Heart right ventricle (tissue), 16 donors: ENCODE results near the gene CCDC7. TPM values are rescaled to one million over a fixed set of nuclear protein-coding genes. Genes with fewer than 3 reads are reported as not detected.

Experiments used
- ATAC-seq, 8 donors: fragments of 200-7000 bp; cut with Tn5 transposase; one replicate each; pipeline ENCODE4 v1.9.1; 2020; ENCODE audit warnings: mild to moderate bottlenecking in 8 of 8, moderate library complexity in 8 of 8, moderate number of reproducible peaks in 1 of 8
- DNase-seq, 2 donors: peaks; one replicate each; pipeline ENCODE4 v3.0.0-alpha.2; 2020
- H3K27ac ChIP-seq, 10 donors: fragments of 200-600 bp; sonication (generic) in 2 of 10; one replicate each; pipeline versions ENCODE4 v1.5.0 to v1.8.0; 2020 to 2022; ENCODE audit warnings: mild to moderate bottlenecking in 3 of 10
- H3K27me3 ChIP-seq, 7 donors: fragments of 200-600 bp; one replicate each; pipeline ENCODE4 v1.8.0; 2021 to 2022; ENCODE audit warnings: mild to moderate bottlenecking in 2 of 7
- H3K36me3 ChIP-seq, 9 donors: fragments of 200-600 bp; sonication (generic) in 1 of 9; one replicate each; pipeline versions ENCODE4 v1.5.0 to v1.8.0; 2020 to 2022; ENCODE audit warnings: mild to moderate bottlenecking in 2 of 9
- H3K4me1 ChIP-seq, 9 donors: fragments of 200-600 bp; sonication (generic) in 1 of 9; one replicate each; pipeline versions ENCODE4 v1.5.0 to v1.8.0; 2020 to 2022; ENCODE audit warnings: mild to moderate bottlenecking in 4 of 9
- H3K4me3 ChIP-seq, 10 donors: fragments of 200-600 bp; sonication (generic) in 2 of 10; one replicate each; pipeline versions ENCODE4 v1.5.0 to v1.8.0; 2020 to 2022; ENCODE audit warnings: mild to moderate bottlenecking in 7 of 10, moderate library complexity in 2 of 10
- H3K9me3 ChIP-seq, 11 donors: fragments of 200-600 bp in 10 of 11; sonication (generic) in 2 of 11; one replicate each; pipeline versions ENCODE4 v1.5.0 to v1.8.0; 2013 to 2022; ENCODE audit warnings: mild to moderate bottlenecking in 2 of 11, control low read depth in 1 of 11, moderate library complexity in 1 of 11
- WGBS, 2 donors: extraction: QIAGEN DNeasy Blood & Tissue Kit; methylation state at CpG; one replicate each; pipeline ENCODE4 v1.1.7; 2013; ENCODE audit warnings: inconsistent platforms in 1 of 2; 5-methylcytosine and 5-hydroxymethylcytosine counted together
- intact Hi-C, 10 donors: fragments of 100-400 bp; cut with DNase I; formaldehyde crosslinking; loops; one replicate each; pipeline versions ENCODE4 v1.11.1 to v1.14.2; 2022
- polyA plus RNA-seq, 2 donors: library from polyadenylated mRNA; stranded (reverse); fragments of 200-250 nt; gene quantifications; one replicate each; pipeline ENCODE4 v1.2.3, GENCODE V29; 2013
- total RNA-seq, 10 donors: library from RNA; stranded (reverse); fragmentation: NEBNext Ultra II Directional in 3 of 10; extraction: Animal tissue kit (Norgen Biotek cat#: 25700) in 3 of 10; gene quantifications; one replicate each; pipeline versions ENCODE4 v1.2.1 to v1.2.4, GENCODE V29; 2021 to 2023
- TF ChIP-seq, protein P1 (sequence below), 9 donors: fragments of 200-600 bp; sonication (generic) in 2 of 9; IDR thresholded peaks; one replicate each; pipeline versions ENCODE4 v1.5.0 to v1.8.0; 2021 to 2022; ENCODE audit warnings: antibody characterized with exemption in 9 of 9, mild to moderate bottlenecking in 5 of 9, moderate library complexity in 1 of 9
- donor health status: Arrhythmogenic right ventricular cardiomyopathy.
- donor health status: ischemic (EF 13 %, LVEDD 7.1; RV severe dilation, severe dysfunction).
- donor health status: healthy with polysubstance abuse.
- donor health status: DM: no; HTN: yes; CAD: no.
- donor health status: DM: no; HTN: no; CAD: no.
- donor health status: ischemic (EF 25% LVEDD 6.9; RV normal size, moderate dysfunction).
- donor health status: ischemic (EF 25% LVEDD 5.7; RV mildly dilated, moderate dysfunction).
- donor health status: healthy.
- donor health status: DM: yes; HTN: yes; CAD: no.
- donor health status: Ischemic cardiomyopathy.
- donor health status: ischemic (EF 35%, LVEDD 5.7; RV mildly dilated, moderate dysfunction).
- donor health status: nonischemic (EF 11% LVEDD 7.7; RV severe dilation, severe dysfunction).
- donor health status: DM: yes; HTN: yes; CAD: no.
- donor health status: PGD.
- donor health status: ischemic (EF 29% LVEDD 5.4; RV normal size, mild dysfunction).
- donor health status: nonischemic (EF 23%, LVEDD 6.1; RV moderate dilation, normal function).

Gene CCDC7
- total and polyA plus RNA-seq, 12 donors, result 0.96 to 34.1 (median 20.4) TPM

DNA sequence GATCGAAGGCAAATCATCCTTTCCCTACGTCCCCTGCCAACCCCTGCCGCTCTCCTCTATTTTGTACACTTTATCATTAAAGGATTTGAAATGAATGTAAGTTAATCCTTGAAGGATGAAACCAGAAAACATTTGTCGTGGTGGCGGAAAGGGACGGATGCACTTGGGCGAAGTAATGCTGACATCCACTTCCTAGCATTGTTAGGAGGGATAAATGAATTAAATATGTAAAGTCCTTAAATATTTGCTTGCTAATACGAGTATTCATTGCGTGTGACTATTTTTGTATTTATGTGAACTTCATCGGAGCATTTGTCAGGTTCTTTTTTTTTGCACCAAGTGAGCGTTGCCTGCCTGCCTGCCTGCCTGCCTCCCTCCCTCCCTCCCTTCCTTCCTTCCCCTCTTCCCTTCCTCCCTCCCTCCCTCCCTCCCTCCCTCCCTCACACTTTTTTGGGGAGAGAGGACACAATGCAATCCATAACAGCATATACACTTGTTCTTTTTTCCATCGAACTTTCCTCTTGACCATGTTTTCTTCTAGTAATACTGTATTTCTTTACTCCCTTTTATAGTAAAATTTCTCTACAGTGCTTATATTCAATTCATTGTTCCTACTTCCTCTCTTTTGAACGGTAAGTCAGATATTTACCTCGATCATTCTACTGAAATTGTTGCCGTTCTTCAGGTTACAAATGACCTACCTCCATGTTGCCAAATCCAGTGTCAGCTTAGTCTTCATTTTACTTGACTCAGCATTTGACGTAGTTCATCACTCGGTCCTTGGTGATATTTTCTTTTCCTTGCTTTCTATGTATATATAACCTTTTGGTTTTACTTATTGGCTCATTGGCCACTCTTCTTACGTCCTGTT lies 831 bp downstream of the CCDC7 start:
- H3K9me3 ChIP-seq, result peaks cover 0 to 8% (median 0%) of the 10 kb centered on the region in 11 donors

DNA sequence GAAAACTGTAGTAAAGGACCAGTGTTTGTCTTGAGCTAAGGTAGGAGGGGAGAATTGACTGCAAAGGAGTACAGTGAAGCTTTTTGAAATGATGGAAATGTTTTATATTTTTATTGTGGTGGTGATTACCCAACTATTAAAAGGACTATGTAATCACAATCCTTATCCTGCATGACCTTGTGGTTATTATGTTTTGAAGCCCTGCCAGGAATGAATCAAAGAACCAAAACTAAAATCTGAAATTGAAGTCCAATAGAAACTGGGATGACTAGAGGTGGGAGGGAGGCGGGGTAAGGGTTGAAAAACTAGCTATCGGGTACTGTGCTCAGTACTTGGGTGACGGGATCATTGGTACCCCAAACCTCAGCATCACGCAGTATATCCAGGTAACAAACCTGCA lies 8.2 kb downstream of the CCDC7 start:
- no peak for DNase-seq
- TF ChIP-seq, protein P1, sequence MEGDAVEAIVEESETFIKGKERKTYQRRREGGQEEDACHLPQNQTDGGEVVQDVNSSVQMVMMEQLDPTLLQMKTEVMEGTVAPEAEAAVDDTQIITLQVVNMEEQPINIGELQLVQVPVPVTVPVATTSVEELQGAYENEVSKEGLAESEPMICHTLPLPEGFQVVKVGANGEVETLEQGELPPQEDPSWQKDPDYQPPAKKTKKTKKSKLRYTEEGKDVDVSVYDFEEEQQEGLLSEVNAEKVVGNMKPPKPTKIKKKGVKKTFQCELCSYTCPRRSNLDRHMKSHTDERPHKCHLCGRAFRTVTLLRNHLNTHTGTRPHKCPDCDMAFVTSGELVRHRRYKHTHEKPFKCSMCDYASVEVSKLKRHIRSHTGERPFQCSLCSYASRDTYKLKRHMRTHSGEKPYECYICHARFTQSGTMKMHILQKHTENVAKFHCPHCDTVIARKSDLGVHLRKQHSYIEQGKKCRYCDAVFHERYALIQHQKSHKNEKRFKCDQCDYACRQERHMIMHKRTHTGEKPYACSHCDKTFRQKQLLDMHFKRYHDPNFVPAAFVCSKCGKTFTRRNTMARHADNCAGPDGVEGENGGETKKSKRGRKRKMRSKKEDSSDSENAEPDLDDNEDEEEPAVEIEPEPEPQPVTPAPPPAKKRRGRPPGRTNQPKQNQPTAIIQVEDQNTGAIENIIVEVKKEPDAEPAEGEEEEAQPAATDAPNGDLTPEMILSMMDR (IDR thresholded peaks at IDR 0.05), result no peak
- Histone ChIP-seq H3K27me3 (no peaks in the 10 kb centered on the region), H3K4me3 (no peak overlapping the region), H3K9me3 (no peaks in the 10 kb centered on the region), H3K27ac (no peak overlapping the region), H3K4me1 (no peaks in the 10 kb centered on the region), H3K36me3 (peaks cover 0 to 72% (median 11%) of the 10 kb centered on the region in 9 donors)
- no peak for ATAC-seq
- intact Hi-C loops, result loop anchor here in 1 of 10 donors (10.0 kb wide), 1 partner anchor 189 kb away; no protein-coding TSS in a partner anchor
- WGBS, 2 donors, result 97 to 98% methylated on average over 4 of the region's 4 CpGs

More for the DNA sequence above, 831 bp downstream of the CCDC7 start:
- Histone ChIP-seq H3K27me3 (no peaks in the 10 kb centered on the region), H3K4me1 (peaks cover 0 to 19% (median 9%) of the 10 kb centered on the region in 9 donors), H3K4me3 (peak overlapping the region; percentile 56 to 85 (median 74)), H3K36me3 (peaks cover 0 to 6% (median 2%) of the 10 kb centered on the region in 9 donors), H3K27ac (peak overlapping the region; percentile 95 to 99 (median 98))
- TF ChIP-seq, protein P1 (IDR thresholded peaks at IDR 0.05), result no peak
- 6 to 15% methylated on average over 18 of the region's 18 CpGs for WGBS, 2 donors
- no peak for DNase-seq
- intact Hi-C loops, result loop anchor here in 9 of 10 donors (1.0 to 10.0 kb wide), 5 partner anchors 52 to 192 kb away; no protein-coding TSS in a partner anchor
- ATAC-seq, result peak; percentile 4 to 58 (median 38)

DNA sequence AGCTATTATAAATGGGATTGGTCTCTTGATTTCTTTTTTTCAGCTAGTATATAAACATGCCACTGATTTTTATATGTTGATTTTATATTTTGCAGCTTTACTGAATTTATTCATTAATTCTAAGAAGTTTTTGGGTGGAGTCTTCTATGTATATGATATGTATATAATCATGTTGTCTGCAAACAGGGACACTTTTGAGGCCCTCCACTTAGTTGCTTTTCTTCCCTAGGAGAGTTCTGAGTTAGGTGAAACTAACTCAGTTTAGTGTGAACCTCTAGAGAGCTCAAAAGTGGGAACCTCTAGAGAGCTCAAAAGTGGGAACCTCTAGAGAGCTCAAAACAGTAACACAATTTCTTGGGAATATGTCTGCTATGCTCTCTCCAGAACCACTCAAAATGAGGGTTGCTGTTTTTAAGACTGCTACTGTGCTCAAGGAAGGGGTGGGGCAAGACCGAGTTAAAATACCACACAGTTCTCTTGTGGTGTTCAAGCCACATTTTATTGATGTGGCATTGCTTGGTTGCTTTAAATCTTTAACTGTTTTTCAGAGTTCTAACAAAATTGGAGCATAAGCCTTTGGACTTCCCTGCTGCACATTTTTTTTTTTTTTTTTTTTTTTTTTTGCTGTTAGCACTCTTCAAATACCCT lies 13.2 kb downstream of the CCDC7 start:
- ATAC-seq, result no peak
- Histone ChIP-seq H3K27me3 (no peaks in the 10 kb centered on the region), H3K4me3 (no peak overlapping the region), H3K27ac (no peak overlapping the region), H3K36me3 (peaks cover 0 to 86% (median 6%) of the 10 kb centered on the region in 9 donors), H3K4me1 (no peaks in the 10 kb centered on the region), H3K9me3 (no peaks in the 10 kb centered on the region)
- TF ChIP-seq, protein P1 (IDR thresholded peaks at IDR 0.05), result no peak
- no peak for DNase-seq
- WGBS, 2 donors, result 92 to 94% methylated on average over 1 of the region's 1 CpG
- intact Hi-C loops, result loop anchor here in 1 of 10 donors (10.0 kb wide), 1 partner anchor 194 kb away; no protein-coding TSS in a partner anchor

DNA sequence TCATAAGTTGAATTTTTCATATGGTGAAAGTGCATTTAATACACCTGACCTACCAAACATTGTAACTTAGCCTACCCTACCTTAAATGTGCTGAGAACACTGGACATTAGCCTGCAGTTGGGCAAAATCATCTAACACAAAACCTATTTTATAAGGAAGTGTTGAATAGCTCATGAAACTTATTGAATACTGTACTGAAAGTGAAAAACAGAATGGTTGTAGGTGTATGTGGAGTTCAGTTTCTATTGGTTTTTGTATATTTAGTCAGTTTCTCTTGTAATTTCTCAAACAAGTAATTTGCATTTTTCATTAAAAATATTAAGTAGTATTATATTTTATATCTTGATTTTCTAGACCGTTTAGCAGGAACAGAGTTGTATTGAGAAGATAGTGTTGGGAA lies 15.3 kb downstream of the CCDC7 start:
- H3K27ac ChIP-seq, result no peak overlapping the region
- no peak overlapping the region for H3K4me3 ChIP-seq
- no peaks in the 10 kb centered on the region for H3K4me1 ChIP-seq
- 93 to 96% methylated on average over 1 of the region's 1 CpG for WGBS, 2 donors
- intact Hi-C loops, result no loop called here
- ATAC-seq (no peak), DNase-seq (no peak)
- peaks cover 0 to 74% (median 0%) of the 10 kb centered on the region in 9 donors for H3K36me3 ChIP-seq
- H3K27me3 ChIP-seq, result no peaks in the 10 kb centered on the region
- no peaks in the 10 kb centered on the region for H3K9me3 ChIP-seq
- TF ChIP-seq, protein P1 (IDR thresholded peaks at IDR 0.05), result no peak
